ENCODE measurements around the gene ADGRG7. TPM values are rescaled to one million over a fixed set of nuclear protein-coding genes. Genes with fewer than 3 reads are reported as not detected.

The ADGRG7 gene
- polyA plus RNA-seq, 1 experiment = not detected

- Histone ChIP-seq H3K4me3 (ENCODE audit: low read depth, low read length) (no peak overlapping the region), H3K27me3 (ENCODE audit: control insufficient read depth, insufficient read depth, low read length) (peaks cover 5% of the 10 kb centered on the region; the same call in 1 of the 2 replicates), H3K36me3 (ENCODE audit: control insufficient read depth, insufficient read depth, low read length) (no peaks in the 10 kb centered on the region)
- TF ChIP-seq, protein P1, sequence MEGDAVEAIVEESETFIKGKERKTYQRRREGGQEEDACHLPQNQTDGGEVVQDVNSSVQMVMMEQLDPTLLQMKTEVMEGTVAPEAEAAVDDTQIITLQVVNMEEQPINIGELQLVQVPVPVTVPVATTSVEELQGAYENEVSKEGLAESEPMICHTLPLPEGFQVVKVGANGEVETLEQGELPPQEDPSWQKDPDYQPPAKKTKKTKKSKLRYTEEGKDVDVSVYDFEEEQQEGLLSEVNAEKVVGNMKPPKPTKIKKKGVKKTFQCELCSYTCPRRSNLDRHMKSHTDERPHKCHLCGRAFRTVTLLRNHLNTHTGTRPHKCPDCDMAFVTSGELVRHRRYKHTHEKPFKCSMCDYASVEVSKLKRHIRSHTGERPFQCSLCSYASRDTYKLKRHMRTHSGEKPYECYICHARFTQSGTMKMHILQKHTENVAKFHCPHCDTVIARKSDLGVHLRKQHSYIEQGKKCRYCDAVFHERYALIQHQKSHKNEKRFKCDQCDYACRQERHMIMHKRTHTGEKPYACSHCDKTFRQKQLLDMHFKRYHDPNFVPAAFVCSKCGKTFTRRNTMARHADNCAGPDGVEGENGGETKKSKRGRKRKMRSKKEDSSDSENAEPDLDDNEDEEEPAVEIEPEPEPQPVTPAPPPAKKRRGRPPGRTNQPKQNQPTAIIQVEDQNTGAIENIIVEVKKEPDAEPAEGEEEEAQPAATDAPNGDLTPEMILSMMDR (IDR thresholded peaks at IDR 0.05; ENCODE audit: insufficient read depth, low read depth, low read length) = no peak
- ChIA-PET POLR2A (no interaction called here), CTCF (interaction anchor here (1.1 kb wide), 1 partner anchor 17 kb away, joined by 3 read pairs; no protein-coding TSS in a partner anchor)
- DNase-seq (ENCODE audit: low read depth) = no peak
Observed at GRCh38 chr3:100681496-100681895, 72.1 kb downstream of the ADGRG7 start.

DNA sequence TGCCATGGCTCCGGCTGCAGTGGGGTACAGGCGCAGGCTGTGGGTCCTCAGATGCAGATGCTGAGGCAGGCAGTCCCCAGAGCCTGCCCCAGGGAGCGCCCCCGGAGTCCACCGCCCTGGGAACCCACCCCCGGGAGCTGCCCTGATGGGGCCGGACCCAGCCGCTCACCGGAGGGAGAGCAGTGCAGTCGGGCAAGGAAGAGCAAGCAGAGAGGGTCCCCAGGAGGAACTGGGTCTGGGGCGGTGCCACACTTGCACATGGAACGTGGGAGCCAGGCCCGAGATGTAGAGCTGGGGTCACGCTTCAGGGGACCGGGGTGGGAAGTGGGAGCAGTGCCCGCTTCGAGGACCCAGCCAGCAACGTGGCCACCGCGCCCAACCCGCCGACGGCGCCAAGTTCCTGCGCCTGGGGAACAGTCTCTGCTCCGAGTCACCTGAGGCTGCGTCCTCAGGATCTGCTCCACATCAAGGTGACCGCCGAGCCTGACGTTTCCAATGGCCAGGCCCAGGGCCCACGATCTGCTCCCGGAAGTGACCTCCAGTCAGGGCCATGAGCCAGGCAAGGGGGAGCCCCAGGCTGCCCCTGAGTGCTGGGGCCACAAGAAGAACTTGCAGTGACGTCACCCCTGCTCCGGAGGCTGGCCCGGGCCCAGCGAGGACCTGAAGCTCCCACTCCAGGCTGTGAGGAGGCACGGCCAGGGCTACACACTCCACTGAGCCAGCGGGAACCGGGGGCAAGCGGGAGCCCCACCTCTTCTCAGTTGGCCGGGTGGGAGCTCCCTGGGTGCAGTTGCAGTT, 72.9 kb downstream of the ADGRG7 start:
- TF ChIP-seq, protein P1 (IDR thresholded peaks at IDR 0.05; ENCODE audit: insufficient read depth, low read depth, low read length) = no peak
- ChIA-PET CTCF (interaction anchor here (1.1 kb wide), 1 partner anchor 18 kb away, joined by 3 read pairs; no protein-coding TSS in a partner anchor), POLR2A (no interaction called here)
- Histone ChIP-seq H3K36me3 (ENCODE audit: control insufficient read depth, insufficient read depth, low read length) (no peaks in the 10 kb centered on the region), H3K4me3 (ENCODE audit: low read depth, low read length) (no peak overlapping the region), H3K27me3 (ENCODE audit: control insufficient read depth, insufficient read depth, low read length) (peaks cover 5% of the 10 kb centered on the region; the same call in 1 of the 2 replicates)
- no peak for DNase-seq (ENCODE audit: low read depth)

- H3K27me3 ChIP-seq (ENCODE audit: control insufficient read depth, insufficient read depth, low read length) = peaks cover 5% of the 10 kb centered on the region; the same call in 1 of the 2 replicates
- CTCF ChIA-PET = interaction anchor here (1.1 kb wide), 1 partner anchor 19 kb away, joined by 3 read pairs; no protein-coding TSS in a partner anchor
- POLR2A ChIA-PET = no interaction called here
- DNase-seq (ENCODE audit: low read depth) = no peak
- TF ChIP-seq, protein P1 (IDR thresholded peaks at IDR 0.05; ENCODE audit: insufficient read depth, low read depth, low read length) = no peak
- H3K4me3 ChIP-seq (ENCODE audit: low read depth, low read length) = no peak overlapping the region
- no peaks in the 10 kb centered on the region for H3K36me3 ChIP-seq (ENCODE audit: control insufficient read depth, insufficient read depth, low read length)
Observed at GRCh38 chr3:100682854-100683760, 73.7 kb downstream of the ADGRG7 start.

DNA sequence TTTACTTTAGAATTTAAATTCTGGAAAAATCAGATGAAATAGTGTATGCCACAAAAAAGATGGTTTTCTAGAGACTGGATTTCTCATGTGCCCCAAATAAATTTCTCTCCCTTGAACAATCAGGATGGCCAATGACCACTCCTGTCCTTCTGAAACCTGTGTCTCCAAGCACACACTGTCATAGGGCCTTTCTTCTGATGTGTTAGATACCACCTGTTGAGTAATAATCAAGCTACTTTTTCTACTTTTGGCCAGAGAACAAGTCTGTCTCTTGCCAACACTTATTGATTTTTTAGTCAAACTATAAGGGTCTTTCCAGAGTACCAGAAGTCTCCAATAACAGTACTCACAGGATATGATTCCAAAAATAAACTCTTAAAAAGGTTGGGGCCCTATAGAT, 83.8 kb downstream of the ADGRG7 start:
- H3K27me3 ChIP-seq (ENCODE audit: control insufficient read depth, insufficient read depth, low read length) = peaks cover 9% of the 10 kb centered on the region
- no peak overlapping the region for H3K4me3 ChIP-seq (ENCODE audit: low read depth, low read length)
- DNase-seq (ENCODE audit: low read depth) = no peak
- H3K36me3 ChIP-seq (ENCODE audit: control insufficient read depth, insufficient read depth, low read length) = no peaks in the 10 kb centered on the region
- CTCF ChIA-PET = no interaction called here
- TF ChIP-seq, protein P1 (IDR thresholded peaks at IDR 0.05; ENCODE audit: insufficient read depth, low read depth, low read length) = no peak
- POLR2A ChIA-PET = no interaction called here

GRCh38 chr3:100695696-100696095, 86.3 kb downstream of the ADGRG7 start:
- CTCF ChIA-PET = no interaction called here
- Histone ChIP-seq H3K36me3 (ENCODE audit: control insufficient read depth, insufficient read depth, low read length) (no peaks in the 10 kb centered on the region), H3K27me3 (ENCODE audit: control insufficient read depth, insufficient read depth, low read length) (peaks cover 14% of the 10 kb centered on the region), H3K4me3 (ENCODE audit: low read depth, low read length) (no peak overlapping the region)
- POLR2A ChIA-PET = no interaction called here
- DNase-seq (ENCODE audit: low read depth) = no peak
- TF ChIP-seq, protein P1 (IDR thresholded peaks at IDR 0.05; ENCODE audit: insufficient read depth, low read depth, low read length) = no peak

Measured in BJ (cell line).